Activated naive CD8-positive, alpha-beta T cell (primary cell): ENCODE results near the gene DRC7.
"Not testable (repeated sequence)": the region's sequence is repeated elsewhere in the genome, so short reads cannot be mapped to it uniquely, and the experiment has no call there.

Experiments
- H3K27ac Mint-ChIP-seq: one replicate; pipeline ENCODE4 v1.8.0; 2021; ENCODE audit warnings: mixed read lengths
- H3K27me3 Mint-ChIP-seq: one replicate; pipeline ENCODE4 v1.8.0; 2021; ENCODE audit warnings: mixed read lengths
- H3K36me3 Mint-ChIP-seq: one replicate; pipeline ENCODE4 v1.8.0; 2021; ENCODE audit warnings: mixed read lengths
- H3K4me1 Mint-ChIP-seq: one replicate; pipeline ENCODE4 v1.8.0; 2021; ENCODE audit warnings: low read depth, mixed read lengths
- H3K4me3 Mint-ChIP-seq: one replicate; pipeline ENCODE4 v1.8.0; 2021; ENCODE audit warnings: mild to moderate bottlenecking, mixed read lengths
- H3K9me3 Mint-ChIP-seq: one replicate; pipeline ENCODE4 v1.8.0; 2021; ENCODE audit warnings: low read depth, mixed read lengths

Gene DRC7

GRCh38 chr16:57667526-57668262 is 26.9 kb upstream of the DRC7 start:
- Mint-ChIP-seq H3K4me3 (no peak overlapping the region), H3K36me3 (no peaks in the 10 kb centered on the region), H3K4me1 (no peaks in the 10 kb centered on the region)

GRCh38 chr16:57668263-57668571 is 26.4 kb upstream of the DRC7 start, which contains the start of gene ADGRG3:
Gene ADGRG3, plus strand, starts transcription at chr16:57668306. Its CDS starts 42 bp downstream, at chr16:57668348.
- Mint-ChIP-seq H3K27ac (no peak within 1 kb of the TSS), H3K27me3 (no peaks in the 10 kb centered on the region), H3K4me3 (no peak within 1 kb of the TSS)

More at GRCh38 chr16:57667526-57668262, 26.9 kb upstream of the DRC7 start:
- Mint-ChIP-seq H3K9me3 (no peaks in the 10 kb centered on the region), H3K27ac (no peak overlapping the region), H3K27me3 (no peaks in the 10 kb centered on the region)

GRCh38 chr16:57668630-57669475 is 25.8 kb upstream of the DRC7 start:
- Mint-ChIP-seq H3K9me3 (no peaks in the 10 kb centered on the region), H3K36me3 (no peaks in the 10 kb centered on the region), H3K27me3 (no peaks in the 10 kb centered on the region), H3K27ac (no peak overlapping the region), H3K4me1 (no peaks in the 10 kb centered on the region), H3K4me3 (no peak overlapping the region)

More at GRCh38 chr16:57668263-57668571, 26.4 kb upstream of the DRC7 start, which contains the start of gene ADGRG3:
- no peaks in the 10 kb centered on the region for H3K9me3 Mint-ChIP-seq
- H3K36me3 Mint-ChIP-seq = no peaks in the 10 kb centered on the region
- no peaks in the 10 kb centered on the region for H3K4me1 Mint-ChIP-seq

GRCh38 chr16:57669476-57670162 is 25.0 kb upstream of the DRC7 start:
- no peaks in the 10 kb centered on the region for H3K36me3 Mint-ChIP-seq
- no peak overlapping the region for H3K4me3 Mint-ChIP-seq
- no peak overlapping the region for H3K27ac Mint-ChIP-seq
- no peaks in the 10 kb centered on the region for H3K9me3 Mint-ChIP-seq
- H3K4me1 Mint-ChIP-seq = no peaks in the 10 kb centered on the region
- no peaks in the 10 kb centered on the region for H3K27me3 Mint-ChIP-seq

- H3K36me3 Mint-ChIP-seq = no peaks in the 10 kb centered on the region
- no peaks in the 10 kb centered on the region for H3K9me3 Mint-ChIP-seq
- H3K4me3 Mint-ChIP-seq = no peak overlapping the region
- H3K27ac Mint-ChIP-seq = no peak overlapping the region
- H3K4me1 Mint-ChIP-seq = no peaks in the 10 kb centered on the region
- no peaks in the 10 kb centered on the region for H3K27me3 Mint-ChIP-seq
These were observed 24.4 kb upstream of the DRC7 start for GRCh38 chr16:57670196-57670595.

- not testable (repeated sequence) for H3K4me1 Mint-ChIP-seq, H3K27ac Mint-ChIP-seq, H3K4me3 Mint-ChIP-seq, H3K36me3 Mint-ChIP-seq, H3K27me3 Mint-ChIP-seq, H3K9me3 Mint-ChIP-seq
These were observed 23.2 kb upstream of the DRC7 start for GRCh38 chr16:57671451-57671850.

GRCh38 chr16:57672416-57672815 is 22.2 kb upstream of the DRC7 start:
- no peaks in the 10 kb centered on the region for H3K27me3 Mint-ChIP-seq
- H3K27ac Mint-ChIP-seq = no peak overlapping the region
- H3K36me3 Mint-ChIP-seq = no peaks in the 10 kb centered on the region
- H3K9me3 Mint-ChIP-seq = no peaks in the 10 kb centered on the region
- no peaks in the 10 kb centered on the region for H3K4me1 Mint-ChIP-seq
- no peak overlapping the region for H3K4me3 Mint-ChIP-seq

GRCh38 chr16:57672824-57673223 is 21.8 kb upstream of the DRC7 start:
- no peaks in the 10 kb centered on the region for H3K4me1 Mint-ChIP-seq

GRCh38 chr16:57675741-57676551 is 18.7 kb upstream of the DRC7 start:
- Mint-ChIP-seq H3K36me3 (no peaks in the 10 kb centered on the region), H3K4me1 (peaks cover 2% of the 10 kb centered on the region), H3K9me3 (no peaks in the 10 kb centered on the region), H3K4me3 (no peak overlapping the region), H3K27ac (no peak overlapping the region), H3K27me3 (no peaks in the 10 kb centered on the region)

More at GRCh38 chr16:57672824-57673223, 21.8 kb upstream of the DRC7 start:
- Mint-ChIP-seq H3K27ac (no peak overlapping the region), H3K36me3 (no peaks in the 10 kb centered on the region), H3K27me3 (no peaks in the 10 kb centered on the region), H3K4me3 (no peak overlapping the region), H3K9me3 (no peaks in the 10 kb centered on the region)

GRCh38 chr16:57676553-57677085 is 18.0 kb upstream of the DRC7 start:
- Mint-ChIP-seq H3K4me3 (no peak overlapping the region), H3K36me3 (no peaks in the 10 kb centered on the region), H3K4me1 (peaks cover 2% of the 10 kb centered on the region), H3K27me3 (no peaks in the 10 kb centered on the region), H3K9me3 (no peaks in the 10 kb centered on the region), H3K27ac (no peak overlapping the region)

GRCh38 chr16:57677622-57678369 is 16.8 kb upstream of the DRC7 start:
- Mint-ChIP-seq H3K4me1 (peaks cover 2% of the 10 kb centered on the region), H3K27ac (no peak overlapping the region), H3K4me3 (no peak overlapping the region), H3K27me3 (no peaks in the 10 kb centered on the region), H3K36me3 (no peaks in the 10 kb centered on the region), H3K9me3 (no peaks in the 10 kb centered on the region)

GRCh38 chr16:57679016-57679415 is 15.6 kb upstream of the DRC7 start:
- H3K27ac Mint-ChIP-seq = no peak overlapping the region
- H3K27me3 Mint-ChIP-seq = no peaks in the 10 kb centered on the region
- H3K9me3 Mint-ChIP-seq = no peaks in the 10 kb centered on the region
- H3K4me1 Mint-ChIP-seq = peaks cover 2% of the 10 kb centered on the region
- no peak overlapping the region for H3K4me3 Mint-ChIP-seq
- no peaks in the 10 kb centered on the region for H3K36me3 Mint-ChIP-seq

- peaks cover 2% of the 10 kb centered on the region for H3K4me1 Mint-ChIP-seq
- H3K4me3 Mint-ChIP-seq = no peak overlapping the region
- H3K27ac Mint-ChIP-seq = no peak overlapping the region
- H3K27me3 Mint-ChIP-seq = no peaks in the 10 kb centered on the region
- no peaks in the 10 kb centered on the region for H3K36me3 Mint-ChIP-seq
- no peaks in the 10 kb centered on the region for H3K9me3 Mint-ChIP-seq
These were observed 14.7 kb upstream of the DRC7 start for GRCh38 chr16:57679767-57680482.
